ENCODE data around the gene PDZD7.

PDZD7 gene

DNA sequence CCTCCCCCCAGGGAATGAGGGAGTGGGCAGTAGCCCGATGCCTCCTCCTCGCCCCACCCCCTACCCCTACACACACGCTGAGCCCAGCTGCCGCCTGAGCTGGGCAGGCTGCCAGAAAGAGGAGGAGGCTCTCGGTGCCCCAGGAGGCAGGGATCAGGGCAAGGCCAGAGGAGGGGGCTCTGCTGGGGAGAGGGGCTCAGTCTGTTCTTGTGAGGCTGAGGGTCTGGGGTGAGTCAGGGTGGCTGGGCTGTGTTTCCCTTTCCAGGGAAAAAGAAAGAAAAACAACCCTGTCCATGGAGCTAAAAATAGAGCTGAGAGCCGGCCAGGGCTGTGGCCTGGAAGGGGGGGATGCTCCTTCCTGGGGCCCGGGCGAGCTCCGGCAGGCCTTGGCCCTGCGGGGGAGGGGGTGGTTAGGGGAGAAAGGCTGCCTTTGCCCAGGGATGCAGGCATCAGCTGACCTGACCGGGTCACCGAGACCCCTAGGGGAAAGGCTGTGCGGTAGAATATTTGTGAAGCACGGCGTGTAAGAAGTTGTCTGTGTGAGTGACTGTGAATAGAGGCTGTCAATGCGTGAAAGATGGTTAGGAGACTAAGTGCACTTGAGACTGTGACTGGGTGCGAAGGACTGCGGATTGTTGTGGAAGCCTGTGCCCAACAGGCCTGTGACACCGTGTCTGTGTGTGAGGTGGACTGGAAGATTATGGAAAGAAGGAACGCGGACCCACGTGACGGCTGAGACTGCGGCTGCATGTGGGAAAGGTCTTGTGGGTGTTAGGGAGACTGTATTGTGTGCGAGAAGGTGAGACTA lies 32.5 kb downstream of the PDZD7 start (continued):
- no peak for TF ChIP-seq ZNF221 (tag by site-specific recombination; IDR thresholded peaks at IDR 0.05; ENCODE audit: borderline replicate concordance)
- TF ChIP-seq, protein P1, sequence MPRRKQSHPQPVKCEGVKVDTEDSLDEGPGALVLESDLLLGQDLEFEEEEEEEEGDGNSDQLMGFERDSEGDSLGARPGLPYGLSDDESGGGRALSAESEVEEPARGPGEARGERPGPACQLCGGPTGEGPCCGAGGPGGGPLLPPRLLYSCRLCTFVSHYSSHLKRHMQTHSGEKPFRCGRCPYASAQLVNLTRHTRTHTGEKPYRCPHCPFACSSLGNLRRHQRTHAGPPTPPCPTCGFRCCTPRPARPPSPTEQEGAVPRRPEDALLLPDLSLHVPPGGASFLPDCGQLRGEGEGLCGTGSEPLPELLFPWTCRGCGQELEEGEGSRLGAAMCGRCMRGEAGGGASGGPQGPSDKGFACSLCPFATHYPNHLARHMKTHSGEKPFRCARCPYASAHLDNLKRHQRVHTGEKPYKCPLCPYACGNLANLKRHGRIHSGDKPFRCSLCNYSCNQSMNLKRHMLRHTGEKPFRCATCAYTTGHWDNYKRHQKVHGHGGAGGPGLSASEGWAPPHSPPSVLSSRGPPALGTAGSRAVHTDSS (tag by site-specific recombination; IDR thresholded peaks at IDR 0.05), result no peak
- no peak for TF ChIP-seq ZNF623 (tag by site-specific recombination; IDR thresholded peaks at IDR 0.05)
- TF ChIP-seq ZBTB17 (tag by site-specific recombination; IDR thresholded peaks at IDR 0.05), result peak; percentile 78
- TF ChIP-seq IKZF3 (tag by site-specific recombination; IDR thresholded peaks at IDR 0.05), result peak; percentile 77
- no peak for TF ChIP-seq ZNF776 (tag by site-specific recombination; IDR thresholded peaks at IDR 0.05; ENCODE audit: borderline replicate concordance)
- TF ChIP-seq ZNF600 (tag by site-specific recombination; IDR thresholded peaks at IDR 0.05), result peak; percentile 99
- TF ChIP-seq ZBTB20 (tag by site-specific recombination; IDR thresholded peaks at IDR 0.05), result peak; percentile 99
- TF ChIP-seq ZNF335 (tag by site-specific recombination; conservative IDR thresholded peaks at IDR 0.05), result peak; percentile 30
- 0 out of 2 replicates have a peak, but pooled peaks have one; percentile 17 for TF ChIP-seq ZNF561 (tag by site-specific recombination; IDR thresholded peaks at IDR 0.05; ENCODE audit: borderline replicate concordance)
- TF ChIP-seq ZNF324 (tag by site-specific recombination; IDR thresholded peaks at IDR 0.05), result no peak
- TF ChIP-seq ZNF140 (tag by site-specific recombination; IDR thresholded peaks at IDR 0.05), result no peak
- no peak for TF ChIP-seq MZF1 (tag by site-specific recombination; IDR thresholded peaks at IDR 0.05; ENCODE audit: borderline replicate concordance)
- no peak for TF ChIP-seq ZNF777 (tag by site-specific recombination; IDR thresholded peaks at IDR 0.05; ENCODE audit: borderline replicate concordance)
- TF ChIP-seq KLF8 (tag by site-specific recombination; IDR thresholded peaks at IDR 0.05), result no peak; the same call in 1 of the 2 replicates
- no peak for TF ChIP-seq ZNF423 (tag by site-specific recombination; IDR thresholded peaks at IDR 0.05)
- peak; percentile 24; the same call in 1 of the 2 replicates for TF ChIP-seq ZNF596 (tag by site-specific recombination; IDR thresholded peaks at IDR 0.05)
- TF ChIP-seq, protein P2, sequence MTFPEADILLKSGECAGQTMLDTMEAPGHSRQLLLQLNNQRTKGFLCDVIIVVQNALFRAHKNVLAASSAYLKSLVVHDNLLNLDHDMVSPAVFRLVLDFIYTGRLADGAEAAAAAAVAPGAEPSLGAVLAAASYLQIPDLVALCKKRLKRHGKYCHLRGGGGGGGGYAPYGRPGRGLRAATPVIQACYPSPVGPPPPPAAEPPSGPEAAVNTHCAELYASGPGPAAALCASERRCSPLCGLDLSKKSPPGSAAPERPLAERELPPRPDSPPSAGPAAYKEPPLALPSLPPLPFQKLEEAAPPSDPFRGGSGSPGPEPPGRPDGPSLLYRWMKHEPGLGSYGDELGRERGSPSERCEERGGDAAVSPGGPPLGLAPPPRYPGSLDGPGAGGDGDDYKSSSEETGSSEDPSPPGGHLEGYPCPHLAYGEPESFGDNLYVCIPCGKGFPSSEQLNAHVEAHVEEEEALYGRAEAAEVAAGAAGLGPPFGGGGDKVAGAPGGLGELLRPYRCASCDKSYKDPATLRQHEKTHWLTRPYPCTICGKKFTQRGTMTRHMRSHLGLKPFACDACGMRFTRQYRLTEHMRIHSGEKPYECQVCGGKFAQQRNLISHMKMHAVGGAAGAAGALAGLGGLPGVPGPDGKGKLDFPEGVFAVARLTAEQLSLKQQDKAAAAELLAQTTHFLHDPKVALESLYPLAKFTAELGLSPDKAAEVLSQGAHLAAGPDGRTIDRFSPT (tag by site-specific recombination; IDR thresholded peaks at IDR 0.05), result peak; percentile 77; the same call in 1 of the 2 replicates
- TF ChIP-seq, protein P3, sequence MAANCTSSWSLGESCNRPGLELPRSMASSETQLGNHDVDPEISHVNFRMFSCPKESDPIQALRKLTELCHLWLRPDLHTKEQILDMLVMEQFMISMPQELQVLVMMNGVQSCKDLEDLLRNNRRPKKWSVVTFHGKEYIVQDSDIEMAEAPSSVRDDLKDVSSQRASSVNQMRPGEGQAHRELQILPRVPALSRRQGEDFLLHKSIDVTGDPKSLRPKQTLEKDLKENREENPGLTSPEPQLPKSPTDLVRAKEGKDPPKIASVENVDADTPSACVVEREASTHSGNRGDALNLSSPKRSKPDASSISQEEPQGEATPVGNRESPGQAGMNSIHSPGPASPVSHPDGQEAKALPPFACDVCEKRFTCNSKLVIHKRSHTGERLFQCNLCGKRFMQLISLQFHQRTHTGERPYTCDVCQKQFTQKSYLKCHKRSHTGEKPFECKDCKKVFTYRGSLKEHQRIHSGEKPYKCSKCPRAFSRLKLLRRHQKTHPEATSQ (tag by site-specific recombination; IDR thresholded peaks at IDR 0.05), result 0 out of 2 replicates have a peak, but pooled peaks have one; percentile 28
- no peak for TF ChIP-seq SCRT2 (tag by site-specific recombination; IDR thresholded peaks at IDR 0.05)
- TF ChIP-seq, protein P4, sequence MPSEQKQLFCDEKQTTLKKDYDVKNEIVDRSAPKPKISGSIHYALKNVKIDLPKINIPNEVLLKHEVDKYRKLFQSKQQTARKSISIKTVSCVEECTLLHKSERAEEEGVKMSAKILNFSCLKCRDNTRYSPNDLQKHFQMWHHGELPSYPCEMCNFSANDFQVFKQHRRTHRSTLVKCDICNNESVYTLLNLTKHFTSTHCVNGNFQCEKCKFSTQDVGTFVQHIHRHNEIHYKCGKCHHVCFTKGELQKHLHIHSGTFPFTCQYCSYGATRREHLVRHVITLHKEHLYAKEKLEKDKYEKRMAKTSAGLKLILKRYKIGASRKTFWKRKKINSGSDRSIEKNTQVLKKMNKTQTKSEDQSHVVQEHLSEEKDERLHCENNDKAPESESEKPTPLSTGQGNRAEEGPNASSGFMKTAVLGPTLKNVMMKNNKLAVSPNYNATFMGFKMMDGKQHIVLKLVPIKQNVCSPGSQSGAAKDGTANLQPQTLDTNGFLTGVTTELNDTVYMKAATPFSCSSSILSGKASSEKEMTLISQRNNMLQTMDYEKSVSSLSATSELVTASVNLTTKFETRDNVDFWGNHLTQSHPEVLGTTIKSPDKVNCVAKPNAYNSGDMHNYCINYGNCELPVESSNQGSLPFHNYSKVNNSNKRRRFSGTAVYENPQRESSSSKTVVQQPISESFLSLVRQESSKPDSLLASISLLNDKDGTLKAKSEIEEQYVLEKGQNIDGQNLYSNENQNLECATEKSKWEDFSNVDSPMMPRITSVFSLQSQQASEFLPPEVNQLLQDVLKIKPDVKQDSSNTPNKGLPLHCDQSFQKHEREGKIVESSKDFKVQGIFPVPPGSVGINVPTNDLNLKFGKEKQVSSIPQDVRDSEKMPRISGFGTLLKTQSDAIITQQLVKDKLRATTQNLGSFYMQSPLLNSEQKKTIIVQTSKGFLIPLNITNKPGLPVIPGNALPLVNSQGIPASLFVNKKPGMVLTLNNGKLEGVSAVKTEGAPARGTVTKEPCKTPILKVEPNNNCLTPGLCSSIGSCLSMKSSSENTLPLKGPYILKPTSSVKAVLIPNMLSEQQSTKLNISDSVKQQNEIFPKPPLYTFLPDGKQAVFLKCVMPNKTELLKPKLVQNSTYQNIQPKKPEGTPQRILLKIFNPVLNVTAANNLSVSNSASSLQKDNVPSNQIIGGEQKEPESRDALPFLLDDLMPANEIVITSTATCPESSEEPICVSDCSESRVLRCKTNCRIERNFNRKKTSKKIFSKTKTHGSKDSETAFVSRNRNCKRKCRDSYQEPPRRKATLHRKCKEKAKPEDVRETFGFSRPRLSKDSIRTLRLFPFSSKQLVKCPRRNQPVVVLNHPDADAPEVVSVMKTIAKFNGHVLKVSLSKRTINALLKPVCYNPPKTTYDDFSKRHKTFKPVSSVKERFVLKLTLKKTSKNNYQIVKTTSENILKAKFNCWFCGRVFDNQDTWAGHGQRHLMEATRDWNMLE (tag by site-specific recombination; conservative IDR thresholded peaks at IDR 0.05; ENCODE audit: low read depth), result no peak
- peak; percentile 60; the same call in 1 of the 2 replicates for TF ChIP-seq ZXDB (tag by site-specific recombination; IDR thresholded peaks at IDR 0.05)
- no peak for TF ChIP-seq ZSCAN23 (tag by site-specific recombination; IDR thresholded peaks at IDR 0.05)
- TF ChIP-seq ZNF558 (tag by site-specific recombination; IDR thresholded peaks at IDR 0.05), result no peak
- peak; percentile 99 for TF ChIP-seq GLIS2 (tag by site-specific recombination; IDR thresholded peaks at IDR 0.05)
- TF ChIP-seq ZNF266 (tag by site-specific recombination; IDR thresholded peaks at IDR 0.05; ENCODE audit: low read depth), result no peak
- no peak for TF ChIP-seq ZNF174 (tag by site-specific recombination; IDR thresholded peaks at IDR 0.05)
- TF ChIP-seq ZBTB8A (tag by site-specific recombination; IDR thresholded peaks at IDR 0.05), result peak; percentile 83
- TF ChIP-seq ZNF157 (tag by site-specific recombination; IDR thresholded peaks at IDR 0.05), result no peak
- TF ChIP-seq ZNF571 (tag by site-specific recombination; IDR thresholded peaks at IDR 0.05), result no peak
- peak; percentile 79 for TF ChIP-seq ZSCAN30 (tag by site-specific recombination; IDR thresholded peaks at IDR 0.05)
